Measurements from ENCODE around the gene LRCH1.

- TF ChIP-seq, protein P1, sequence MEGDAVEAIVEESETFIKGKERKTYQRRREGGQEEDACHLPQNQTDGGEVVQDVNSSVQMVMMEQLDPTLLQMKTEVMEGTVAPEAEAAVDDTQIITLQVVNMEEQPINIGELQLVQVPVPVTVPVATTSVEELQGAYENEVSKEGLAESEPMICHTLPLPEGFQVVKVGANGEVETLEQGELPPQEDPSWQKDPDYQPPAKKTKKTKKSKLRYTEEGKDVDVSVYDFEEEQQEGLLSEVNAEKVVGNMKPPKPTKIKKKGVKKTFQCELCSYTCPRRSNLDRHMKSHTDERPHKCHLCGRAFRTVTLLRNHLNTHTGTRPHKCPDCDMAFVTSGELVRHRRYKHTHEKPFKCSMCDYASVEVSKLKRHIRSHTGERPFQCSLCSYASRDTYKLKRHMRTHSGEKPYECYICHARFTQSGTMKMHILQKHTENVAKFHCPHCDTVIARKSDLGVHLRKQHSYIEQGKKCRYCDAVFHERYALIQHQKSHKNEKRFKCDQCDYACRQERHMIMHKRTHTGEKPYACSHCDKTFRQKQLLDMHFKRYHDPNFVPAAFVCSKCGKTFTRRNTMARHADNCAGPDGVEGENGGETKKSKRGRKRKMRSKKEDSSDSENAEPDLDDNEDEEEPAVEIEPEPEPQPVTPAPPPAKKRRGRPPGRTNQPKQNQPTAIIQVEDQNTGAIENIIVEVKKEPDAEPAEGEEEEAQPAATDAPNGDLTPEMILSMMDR (IDR thresholded peaks at IDR 0.05; ENCODE audit: insufficient read depth, low read length) = no peak
- no peak for TF ChIP-seq POLR2AphosphoS5 (IDR thresholded peaks at IDR 0.05; ENCODE audit: low read depth)
- TF ChIP-seq, protein P2, sequence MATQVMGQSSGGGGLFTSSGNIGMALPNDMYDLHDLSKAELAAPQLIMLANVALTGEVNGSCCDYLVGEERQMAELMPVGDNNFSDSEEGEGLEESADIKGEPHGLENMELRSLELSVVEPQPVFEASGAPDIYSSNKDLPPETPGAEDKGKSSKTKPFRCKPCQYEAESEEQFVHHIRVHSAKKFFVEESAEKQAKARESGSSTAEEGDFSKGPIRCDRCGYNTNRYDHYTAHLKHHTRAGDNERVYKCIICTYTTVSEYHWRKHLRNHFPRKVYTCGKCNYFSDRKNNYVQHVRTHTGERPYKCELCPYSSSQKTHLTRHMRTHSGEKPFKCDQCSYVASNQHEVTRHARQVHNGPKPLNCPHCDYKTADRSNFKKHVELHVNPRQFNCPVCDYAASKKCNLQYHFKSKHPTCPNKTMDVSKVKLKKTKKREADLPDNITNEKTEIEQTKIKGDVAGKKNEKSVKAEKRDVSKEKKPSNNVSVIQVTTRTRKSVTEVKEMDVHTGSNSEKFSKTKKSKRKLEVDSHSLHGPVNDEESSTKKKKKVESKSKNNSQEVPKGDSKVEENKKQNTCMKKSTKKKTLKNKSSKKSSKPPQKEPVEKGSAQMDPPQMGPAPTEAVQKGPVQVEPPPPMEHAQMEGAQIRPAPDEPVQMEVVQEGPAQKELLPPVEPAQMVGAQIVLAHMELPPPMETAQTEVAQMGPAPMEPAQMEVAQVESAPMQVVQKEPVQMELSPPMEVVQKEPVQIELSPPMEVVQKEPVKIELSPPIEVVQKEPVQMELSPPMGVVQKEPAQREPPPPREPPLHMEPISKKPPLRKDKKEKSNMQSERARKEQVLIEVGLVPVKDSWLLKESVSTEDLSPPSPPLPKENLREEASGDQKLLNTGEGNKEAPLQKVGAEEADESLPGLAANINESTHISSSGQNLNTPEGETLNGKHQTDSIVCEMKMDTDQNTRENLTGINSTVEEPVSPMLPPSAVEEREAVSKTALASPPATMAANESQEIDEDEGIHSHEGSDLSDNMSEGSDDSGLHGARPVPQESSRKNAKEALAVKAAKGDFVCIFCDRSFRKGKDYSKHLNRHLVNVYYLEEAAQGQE (IDR thresholded peaks at IDR 0.05; ENCODE audit: insufficient replicate concordance, low read depth) = no peak
- TF ChIP-seq SPI1 (IDR thresholded peaks at IDR 0.05; ENCODE audit: borderline replicate concordance, low read depth) = no peak
These were observed 112.3 kb downstream of the LRCH1 start for GRCh38 chr13:46665248-46665632.

Measured in HL-60 (cell line).